ENCODE measurements around the gene THEM4. TPM values are rescaled to one million over a fixed set of nuclear protein-coding genes. Genes with fewer than 3 reads are reported as not detected.
A peak's percentile ranks its signal among the peaks of the same experiment; 100 is the strongest.
"Not testable (repeated sequence)": the region's sequence is repeated elsewhere in the genome, so short reads cannot be mapped to it uniquely, and the experiment has no call there.

Gene THEM4
- total RNA-seq, 1 experiment from 2014 or later, result 18.4 TPM

- in situ Hi-C loops (cut with HindIII; ENCODE audit: low pct_unique_long_range_greater_than_20kb, low sequenced_read_pairs); DNase-seq (ENCODE audit: low read depth): not testable (repeated sequence)
Measured at GRCh38 chr1:151905443-151906323, 3.6 kb downstream of the THEM4 start.

GRCh38 chr1:151905070-151905442 lies 4.3 kb downstream of the THEM4 start:
- no peak for DNase-seq (ENCODE audit: low read depth)
- in situ Hi-C loops (cut with HindIII; ENCODE audit: low pct_unique_long_range_greater_than_20kb, low sequenced_read_pairs), result no loop called here

- no peak for DNase-seq (ENCODE audit: low read depth)
- in situ Hi-C loops (cut with HindIII; ENCODE audit: low pct_unique_long_range_greater_than_20kb, low sequenced_read_pairs), result no loop called here
Measured at GRCh38 chr1:151902858-151903257, 6.5 kb downstream of the THEM4 start.

- in situ Hi-C loops (cut with HindIII; ENCODE audit: low pct_unique_long_range_greater_than_20kb, low sequenced_read_pairs), result not testable (repeated sequence)
Measured at GRCh38 chr1:151900804-151901203, 8.5 kb downstream of the THEM4 start.

GRCh38 chr1:151898519-151898991 lies 10.8 kb downstream of the THEM4 start:
- DNase-seq (ENCODE audit: low read depth), result no peak
- in situ Hi-C loops (cut with HindIII; ENCODE audit: low pct_unique_long_range_greater_than_20kb, low sequenced_read_pairs), result no loop called here

More at GRCh38 chr1:151900804-151901203, 8.5 kb downstream of the THEM4 start:
- DNase-seq (ENCODE audit: low read depth), result not testable (repeated sequence)

GRCh38 chr1:151897991-151898431 lies 11.3 kb downstream of the THEM4 start:
- in situ Hi-C loops (cut with HindIII; ENCODE audit: low pct_unique_long_range_greater_than_20kb, low sequenced_read_pairs), result no loop called here
- peak; percentile 3 for DNase-seq (ENCODE audit: low read depth)

- DNase-seq (ENCODE audit: low read depth), result no peak
- in situ Hi-C loops (cut with HindIII; ENCODE audit: low pct_unique_long_range_greater_than_20kb, low sequenced_read_pairs), result no loop called here
Measured at GRCh38 chr1:151893176-151893924, 16.0 kb downstream of the THEM4 start.

- no peak for DNase-seq (ENCODE audit: low read depth)
- in situ Hi-C loops (cut with HindIII; ENCODE audit: low pct_unique_long_range_greater_than_20kb, low sequenced_read_pairs), result no loop called here
Measured at GRCh38 chr1:151892190-151892589, 17.1 kb downstream of the THEM4 start.

- in situ Hi-C loops (cut with HindIII; ENCODE audit: low pct_unique_long_range_greater_than_20kb, low sequenced_read_pairs), result no loop called here
- DNase-seq (ENCODE audit: low read depth), result no peak
Measured at GRCh38 chr1:151891512-151891911, 17.8 kb downstream of the THEM4 start.

- DNase-seq (ENCODE audit: low read depth), result no peak
- in situ Hi-C loops (cut with HindIII; ENCODE audit: low pct_unique_long_range_greater_than_20kb, low sequenced_read_pairs), result no loop called here
Measured at GRCh38 chr1:151888972-151889570, 20.2 kb downstream of the THEM4 start.

GRCh38 chr1:151887028-151887427 lies 22.3 kb downstream of the THEM4 start:
- DNase-seq (ENCODE audit: low read depth), result no peak
- in situ Hi-C loops (cut with HindIII; ENCODE audit: low pct_unique_long_range_greater_than_20kb, low sequenced_read_pairs), result no loop called here

- in situ Hi-C loops (cut with HindIII; ENCODE audit: low pct_unique_long_range_greater_than_20kb, low sequenced_read_pairs), result no loop called here
- no peak for DNase-seq (ENCODE audit: low read depth)
Measured at GRCh38 chr1:151885479-151885878, 23.8 kb downstream of the THEM4 start.

- DNase-seq (ENCODE audit: low read depth); in situ Hi-C loops (cut with HindIII; ENCODE audit: low pct_unique_long_range_greater_than_20kb, low sequenced_read_pairs): not testable (repeated sequence)
Measured at GRCh38 chr1:151884879-151885278, 24.4 kb downstream of the THEM4 start.

- DNase-seq (ENCODE audit: low read depth); in situ Hi-C loops (cut with HindIII; ENCODE audit: low pct_unique_long_range_greater_than_20kb, low sequenced_read_pairs): not testable (repeated sequence)
Measured at GRCh38 chr1:151884445-151884844, 24.9 kb downstream of the THEM4 start.

GRCh38 chr1:151883898-151884297 lies 25.4 kb downstream of the THEM4 start:
- in situ Hi-C loops (cut with HindIII; ENCODE audit: low pct_unique_long_range_greater_than_20kb, low sequenced_read_pairs); DNase-seq (ENCODE audit: low read depth): not testable (repeated sequence)

GRCh38 chr1:151882918-151883317 lies 26.4 kb downstream of the THEM4 start:
- in situ Hi-C loops (cut with HindIII; ENCODE audit: low pct_unique_long_range_greater_than_20kb, low sequenced_read_pairs); DNase-seq (ENCODE audit: low read depth): not testable (repeated sequence)

- in situ Hi-C loops (cut with HindIII; ENCODE audit: low pct_unique_long_range_greater_than_20kb, low sequenced_read_pairs), result no loop called here
- no peak for DNase-seq (ENCODE audit: low read depth)
Measured at GRCh38 chr1:151882466-151882865, 26.8 kb downstream of the THEM4 start.

- in situ Hi-C loops (cut with HindIII; ENCODE audit: low pct_unique_long_range_greater_than_20kb, low sequenced_read_pairs), result no loop called here
- no peak for DNase-seq (ENCODE audit: low read depth)
Measured at GRCh38 chr1:151881479-151881878, 27.8 kb downstream of the THEM4 start.
